ENCODE results near the gene XG.

GRCh38 chrX:2846992-2847391 lies 95.2 kb downstream of the XG start:
- TF ChIP-seq E2F4 (CRISPR knock-in tag; IDR thresholded peaks at IDR 0.05; ENCODE audit: borderline replicate concordance, low read depth), result no peak
- no peak for TF ChIP-seq CTCF (IDR thresholded peaks at IDR 0.05)
- TF ChIP-seq MAX (CRISPR knock-in tag; IDR thresholded peaks at IDR 0.05), result no peak
- no peak for TF ChIP-seq TEAD4 (CRISPR knock-in tag; IDR thresholded peaks at IDR 0.05)
- TF ChIP-seq, protein P1, sequence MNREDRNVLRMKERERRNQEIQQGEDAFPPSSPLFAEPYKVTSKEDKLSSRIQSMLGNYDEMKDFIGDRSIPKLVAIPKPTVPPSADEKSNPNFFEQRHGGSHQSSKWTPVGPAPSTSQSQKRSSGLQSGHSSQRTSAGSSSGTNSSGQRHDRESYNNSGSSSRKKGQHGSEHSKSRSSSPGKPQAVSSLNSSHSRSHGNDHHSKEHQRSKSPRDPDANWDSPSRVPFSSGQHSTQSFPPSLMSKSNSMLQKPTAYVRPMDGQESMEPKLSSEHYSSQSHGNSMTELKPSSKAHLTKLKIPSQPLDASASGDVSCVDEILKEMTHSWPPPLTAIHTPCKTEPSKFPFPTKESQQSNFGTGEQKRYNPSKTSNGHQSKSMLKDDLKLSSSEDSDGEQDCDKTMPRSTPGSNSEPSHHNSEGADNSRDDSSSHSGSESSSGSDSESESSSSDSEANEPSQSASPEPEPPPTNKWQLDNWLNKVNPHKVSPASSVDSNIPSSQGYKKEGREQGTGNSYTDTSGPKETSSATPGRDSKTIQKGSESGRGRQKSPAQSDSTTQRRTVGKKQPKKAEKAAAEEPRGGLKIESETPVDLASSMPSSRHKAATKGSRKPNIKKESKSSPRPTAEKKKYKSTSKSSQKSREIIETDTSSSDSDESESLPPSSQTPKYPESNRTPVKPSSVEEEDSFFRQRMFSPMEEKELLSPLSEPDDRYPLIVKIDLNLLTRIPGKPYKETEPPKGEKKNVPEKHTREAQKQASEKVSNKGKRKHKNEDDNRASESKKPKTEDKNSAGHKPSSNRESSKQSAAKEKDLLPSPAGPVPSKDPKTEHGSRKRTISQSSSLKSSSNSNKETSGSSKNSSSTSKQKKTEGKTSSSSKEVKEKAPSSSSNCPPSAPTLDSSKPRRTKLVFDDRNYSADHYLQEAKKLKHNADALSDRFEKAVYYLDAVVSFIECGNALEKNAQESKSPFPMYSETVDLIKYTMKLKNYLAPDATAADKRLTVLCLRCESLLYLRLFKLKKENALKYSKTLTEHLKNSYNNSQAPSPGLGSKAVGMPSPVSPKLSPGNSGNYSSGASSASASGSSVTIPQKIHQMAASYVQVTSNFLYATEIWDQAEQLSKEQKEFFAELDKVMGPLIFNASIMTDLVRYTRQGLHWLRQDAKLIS (CRISPR knock-in tag; IDR thresholded peaks at IDR 0.05; ENCODE audit: borderline replicate concordance), result no peak
- TF ChIP-seq GRHL2 (CRISPR knock-in tag; IDR thresholded peaks at IDR 0.05; ENCODE audit: insufficient replicate concordance, severe bottlenecking), result no peak
- TF ChIP-seq SOX15 (CRISPR knock-in tag; IDR thresholded peaks at IDR 0.05), result no peak
- TF ChIP-seq, protein P2, sequence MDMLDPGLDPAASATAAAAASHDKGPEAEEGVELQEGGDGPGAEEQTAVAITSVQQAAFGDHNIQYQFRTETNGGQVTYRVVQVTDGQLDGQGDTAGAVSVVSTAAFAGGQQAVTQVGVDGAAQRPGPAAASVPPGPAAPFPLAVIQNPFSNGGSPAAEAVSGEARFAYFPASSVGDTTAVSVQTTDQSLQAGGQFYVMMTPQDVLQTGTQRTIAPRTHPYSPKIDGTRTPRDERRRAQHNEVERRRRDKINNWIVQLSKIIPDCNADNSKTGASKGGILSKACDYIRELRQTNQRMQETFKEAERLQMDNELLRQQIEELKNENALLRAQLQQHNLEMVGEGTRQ (CRISPR knock-in tag; IDR thresholded peaks at IDR 0.05), result no peak
- TF ChIP-seq ELF4 (CRISPR knock-in tag; IDR thresholded peaks at IDR 0.05; ENCODE audit: low read depth), result no peak
- no peak for TF ChIP-seq NFYB (CRISPR knock-in tag; conservative IDR thresholded peaks at IDR 0.05; ENCODE audit: low read depth)
- no peak for TF ChIP-seq SP1 (CRISPR knock-in tag; conservative IDR thresholded peaks at IDR 0.05)
